Activated T-cell treated with anti-CD3 and anti-CD28 coated beads, Interleukin-2, amount 50 U/mL, for 72 hours (primary cell): ENCODE data around the gene RALGPS1. TPM values are rescaled to one million over a fixed set of nuclear protein-coding genes. Genes with fewer than 3 reads are reported as not detected.

Source experiments
- ATAC-seq, 2 donors: fragments of 150-1000 bp; cut with Tn5 transposase; replicated peaks in 1 of 2; 2 replicates each; pipeline ENCODE4 v1.10.0; 2021; ENCODE audit warnings: moderate library complexity in 2 of 2, mild to moderate bottlenecking in 1 of 2
- DNase-seq, 2 donors: peaks; one replicate each; pipeline ENCODE4 v3.0.0; 2021 to 2022; ENCODE audit warnings: mixed read lengths in 1 of 2
- H3K27ac Mint-ChIP-seq: one replicate; pipeline ENCODE4 v1.8.0; 2022; ENCODE audit warnings: mild to moderate bottlenecking, moderate library complexity, mixed read lengths
- H3K27me3 Mint-ChIP-seq: one replicate; pipeline ENCODE4 v1.8.0; 2022; ENCODE audit warnings: low read depth, mixed read lengths
- H3K36me3 Mint-ChIP-seq, 2 donors: one replicate each; pipeline ENCODE4 v1.8.0; 2022; ENCODE audit warnings: mixed read lengths in 2 of 2, mild to moderate bottlenecking in 1 of 2; ENCODE audit not compliant: insufficient read depth in 2 of 2
- H3K4me1 Mint-ChIP-seq: one replicate; pipeline ENCODE4 v1.8.0; 2022; ENCODE audit warnings: low read depth, mixed read lengths
- H3K4me3 Mint-ChIP-seq, 2 donors: one replicate each; pipeline ENCODE4 v1.8.0; 2022; ENCODE audit warnings: mild to moderate bottlenecking in 2 of 2, mixed read lengths in 2 of 2, moderate library complexity in 2 of 2
- H3K9me3 Mint-ChIP-seq, 2 donors: one replicate each; pipeline ENCODE4 v1.8.0; 2022; ENCODE audit warnings: mixed read lengths in 2 of 2
- total RNA-seq, 2 donors: library from RNA; stranded (reverse); gene quantifications; one replicate each; pipeline ENCODE4 v1.2.3, GENCODE V29; 2022

The RALGPS1 gene
- total RNA-seq, 2 donors from 2014 or later: 3.3 to 3.4 TPM

DNA sequence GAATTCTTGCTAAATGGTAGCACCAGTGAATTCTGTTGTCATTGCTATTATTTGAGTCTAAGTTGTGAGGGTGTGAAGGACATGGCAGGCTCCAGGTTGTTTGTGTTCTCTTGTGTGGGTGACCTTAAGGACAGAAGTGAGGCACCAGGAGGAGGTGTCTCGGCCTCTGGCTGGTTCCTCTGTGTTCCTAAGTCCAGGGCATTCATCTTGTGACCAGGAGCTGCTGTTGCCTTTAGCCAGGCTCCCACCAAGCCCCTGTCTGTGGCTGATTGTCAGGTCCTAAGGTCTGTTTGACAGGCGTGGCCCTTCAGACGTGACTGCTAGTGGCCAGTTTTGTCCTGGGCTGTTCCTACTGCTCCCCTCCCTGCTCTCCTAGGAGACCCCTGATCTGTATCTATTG, 118.5 kb downstream of the RALGPS1 start:
- Mint-ChIP-seq H3K4me1 (no peaks in the 10 kb centered on the region), H3K27ac (no peak overlapping the region), H3K4me3 (no peak overlapping the region), H3K27me3 (no peaks in the 10 kb centered on the region), H3K9me3 (no peaks in the 10 kb centered on the region), H3K36me3 (no peaks in the 10 kb centered on the region)
- ATAC-seq (no peak), DNase-seq (no peak)

- no peaks in the 10 kb centered on the region for H3K9me3 Mint-ChIP-seq
- no peak overlapping the region for H3K4me3 Mint-ChIP-seq
- no peaks in the 10 kb centered on the region for H3K36me3 Mint-ChIP-seq
- DNase-seq: no peak
- H3K27me3 Mint-ChIP-seq: no peaks in the 10 kb centered on the region
- no peak for ATAC-seq
- H3K4me1 Mint-ChIP-seq: no peaks in the 10 kb centered on the region
- H3K27ac Mint-ChIP-seq: no peak overlapping the region
These were observed 119.2 kb downstream of the RALGPS1 start for GRCh38 chr9:127033789-127034188.

GRCh38 chr9:127034691-127035090, 120.1 kb downstream of the RALGPS1 start:
- no peak for ATAC-seq
- H3K9me3 Mint-ChIP-seq: no peaks in the 10 kb centered on the region
- no peaks in the 10 kb centered on the region for H3K4me1 Mint-ChIP-seq
- H3K27me3 Mint-ChIP-seq: no peaks in the 10 kb centered on the region
- H3K4me3 Mint-ChIP-seq: no peak overlapping the region
- H3K27ac Mint-ChIP-seq: no peak overlapping the region
- no peak for DNase-seq
- no peaks in the 10 kb centered on the region for H3K36me3 Mint-ChIP-seq

DNA sequence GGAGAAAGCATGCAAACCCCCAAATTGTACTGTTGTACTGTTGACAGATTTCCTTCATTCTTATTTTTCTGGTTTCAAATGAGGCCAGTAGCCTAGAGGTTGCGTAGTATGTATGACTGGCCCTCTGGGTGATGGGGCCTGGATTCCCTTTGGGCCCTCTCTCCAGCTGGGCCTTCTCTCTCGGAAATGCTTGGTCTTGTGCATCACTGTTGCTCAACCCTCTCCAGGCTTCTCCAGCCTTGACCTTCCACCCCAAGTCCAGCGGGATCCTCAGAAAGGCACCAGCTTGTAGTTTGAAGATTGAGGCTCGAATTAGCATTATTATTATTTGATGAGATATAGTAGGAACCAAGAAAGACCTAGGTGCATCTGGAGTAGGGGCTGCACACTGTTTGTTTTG, 120.8 kb downstream of the RALGPS1 start:
- ATAC-seq (no peak), DNase-seq (no peak)
- Mint-ChIP-seq H3K36me3 (no peaks in the 10 kb centered on the region), H3K4me1 (no peaks in the 10 kb centered on the region), H3K4me3 (no peak overlapping the region), H3K9me3 (no peaks in the 10 kb centered on the region), H3K27ac (no peak overlapping the region), H3K27me3 (no peaks in the 10 kb centered on the region)

GRCh38 chr9:127035948-127036347, 121.4 kb downstream of the RALGPS1 start:
- no peaks in the 10 kb centered on the region for H3K27me3 Mint-ChIP-seq
- H3K4me3 Mint-ChIP-seq: no peak overlapping the region
- ATAC-seq (no peak), DNase-seq (no peak)
- no peak overlapping the region for H3K27ac Mint-ChIP-seq
- H3K4me1 Mint-ChIP-seq: no peaks in the 10 kb centered on the region
- H3K9me3 Mint-ChIP-seq: no peaks in the 10 kb centered on the region
- H3K36me3 Mint-ChIP-seq: no peaks in the 10 kb centered on the region

DNA sequence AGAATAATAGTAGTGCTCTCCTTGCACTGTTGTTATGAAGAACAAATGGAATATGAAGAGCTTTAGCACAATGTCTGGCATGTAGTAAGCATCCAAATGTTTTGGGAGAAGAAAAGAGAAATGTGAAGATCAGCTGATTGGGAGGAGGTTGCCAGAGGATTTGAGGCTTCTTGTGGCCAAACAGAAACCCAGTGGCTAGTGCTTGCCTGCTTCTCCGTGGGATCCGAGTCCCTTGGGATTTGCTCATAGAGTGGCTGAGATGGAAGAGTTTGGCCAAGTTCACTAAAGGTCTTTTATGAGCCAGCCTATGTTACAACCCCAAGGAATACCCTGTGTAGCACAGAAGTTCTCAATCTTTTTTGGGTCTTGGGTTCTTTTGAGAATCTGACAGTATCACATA, 121.9 kb downstream of the RALGPS1 start:
- H3K27me3 Mint-ChIP-seq: peaks cover 2% of the 10 kb centered on the region
- H3K9me3 Mint-ChIP-seq: no peaks in the 10 kb centered on the region
- H3K36me3 Mint-ChIP-seq: no peaks in the 10 kb centered on the region
- no peak overlapping the region for H3K4me3 Mint-ChIP-seq
- no peak overlapping the region for H3K27ac Mint-ChIP-seq
- no peak for ATAC-seq
- DNase-seq: no peak
- no peaks in the 10 kb centered on the region for H3K4me1 Mint-ChIP-seq

DNA sequence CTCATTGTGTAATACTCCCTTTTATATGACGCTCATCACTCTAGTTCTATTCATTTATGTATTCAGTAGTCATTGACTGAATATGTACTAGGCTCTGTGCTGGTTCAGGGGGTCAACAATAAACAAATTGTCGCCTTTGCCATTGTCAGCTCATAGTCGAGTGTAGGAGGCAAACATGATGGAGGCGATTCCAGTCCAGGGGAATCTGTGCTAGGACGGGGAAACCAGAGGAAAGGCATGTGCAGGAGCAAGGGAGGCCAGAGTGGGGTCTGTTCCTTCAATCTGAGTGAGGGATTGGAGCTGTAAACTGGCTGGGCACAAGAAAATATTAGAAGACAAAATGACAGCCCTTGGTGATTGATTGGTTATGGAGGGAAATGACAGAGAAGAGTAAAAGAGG, 123.9 kb downstream of the RALGPS1 start:
- no peak overlapping the region for H3K4me3 Mint-ChIP-seq
- no peaks in the 10 kb centered on the region for H3K9me3 Mint-ChIP-seq
- no peak overlapping the region for H3K27ac Mint-ChIP-seq
- H3K27me3 Mint-ChIP-seq: peaks cover 5% of the 10 kb centered on the region
- ATAC-seq (no peak), DNase-seq (no peak)
- H3K4me1 Mint-ChIP-seq: no peaks in the 10 kb centered on the region
- no peaks in the 10 kb centered on the region for H3K36me3 Mint-ChIP-seq

DNA sequence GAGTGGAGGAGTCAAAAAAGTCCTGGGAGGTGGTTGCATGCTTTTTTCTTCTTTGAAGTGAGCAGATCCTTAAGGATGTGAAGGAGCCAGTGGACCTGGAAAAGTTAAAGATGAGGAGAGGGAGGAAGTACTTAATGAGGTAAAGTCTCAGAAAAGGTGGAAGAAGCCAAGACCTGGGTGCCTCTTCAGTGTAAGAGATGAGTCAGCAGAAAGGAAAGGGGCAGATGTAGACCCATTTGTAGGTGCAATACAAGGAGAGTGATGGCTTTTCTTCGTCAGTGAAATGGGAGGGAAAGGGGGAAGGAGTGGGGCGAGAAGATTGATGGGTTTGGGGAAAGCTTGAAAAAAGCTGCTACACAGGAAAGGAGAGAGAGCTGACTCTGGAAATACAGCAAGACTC, 124.9 kb downstream of the RALGPS1 start:
- no peak for ATAC-seq
- Mint-ChIP-seq H3K9me3 (no peaks in the 10 kb centered on the region), H3K36me3 (no peaks in the 10 kb centered on the region), H3K27me3 (peaks cover 5% of the 10 kb centered on the region), H3K27ac (no peak overlapping the region), H3K4me1 (no peaks in the 10 kb centered on the region), H3K4me3 (no peak overlapping the region)
- no peak for DNase-seq

- peaks cover 5% of the 10 kb centered on the region for H3K27me3 Mint-ChIP-seq
- no peaks in the 10 kb centered on the region for H3K9me3 Mint-ChIP-seq
- no peak overlapping the region for H3K4me3 Mint-ChIP-seq
These were observed 130.6 kb downstream of the RALGPS1 start for GRCh38 chr9:127045148-127045547.

DNA sequence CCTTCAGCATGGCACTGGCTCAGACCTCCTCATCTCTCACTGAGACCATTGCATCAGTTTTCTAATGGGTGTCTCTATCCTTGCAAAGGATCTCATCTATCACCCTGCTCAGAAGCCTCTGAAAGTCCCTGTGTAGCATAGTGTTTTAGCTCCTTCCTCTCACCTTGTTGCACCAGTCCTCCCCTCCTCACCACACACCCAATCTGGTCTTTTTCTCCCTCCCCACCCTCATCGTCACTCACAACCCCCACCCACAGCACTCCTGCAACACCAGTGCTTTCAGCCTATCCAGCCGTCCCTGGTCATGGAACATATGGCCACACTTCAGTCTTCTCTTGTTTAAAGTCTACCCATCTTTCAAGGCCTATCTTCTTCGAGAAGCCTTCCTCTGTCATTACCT, 133.4 kb downstream of the RALGPS1 start:
- no peaks in the 10 kb centered on the region for H3K36me3 Mint-ChIP-seq
- H3K4me3 Mint-ChIP-seq: no peak overlapping the region
- no peaks in the 10 kb centered on the region for H3K9me3 Mint-ChIP-seq
- H3K27ac Mint-ChIP-seq: no peak overlapping the region
- no peak for ATAC-seq
- H3K27me3 Mint-ChIP-seq: no peaks in the 10 kb centered on the region
- H3K4me1 Mint-ChIP-seq: peaks cover 22% of the 10 kb centered on the region
- no peak for DNase-seq

More at GRCh38 chr9:127045148-127045547, 130.6 kb downstream of the RALGPS1 start:
- Mint-ChIP-seq H3K36me3 (no peaks in the 10 kb centered on the region), H3K4me1 (peaks cover 22% of the 10 kb centered on the region), H3K27ac (no peak overlapping the region)
- no peak for ATAC-seq
- DNase-seq: no peak

DNA sequence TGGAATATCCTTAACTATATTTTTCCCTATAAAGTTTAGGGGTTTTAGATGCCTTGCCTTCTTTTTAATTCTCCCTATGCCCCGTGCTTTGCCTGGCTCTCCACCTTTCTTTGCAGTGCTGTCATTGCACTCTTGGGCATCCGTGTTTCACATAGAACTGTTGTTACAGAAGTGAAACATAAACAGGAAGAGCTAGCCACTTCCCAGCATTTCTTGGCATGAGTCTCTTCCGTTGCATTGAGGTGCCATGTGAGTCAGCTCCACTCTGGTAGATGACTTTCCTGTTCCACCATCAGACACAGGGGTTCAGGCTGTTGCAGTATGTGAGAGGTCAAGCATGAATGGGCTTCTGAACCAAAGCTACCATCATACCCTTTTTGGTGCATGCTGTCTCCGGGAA, 134.5 kb downstream of the RALGPS1 start:
- H3K4me1 Mint-ChIP-seq: peaks cover 22% of the 10 kb centered on the region
- peak overlapping the region; percentile 1 for H3K27ac Mint-ChIP-seq
- H3K27me3 Mint-ChIP-seq: no peaks in the 10 kb centered on the region
- ATAC-seq (peak; percentile 94 to 99), DNase-seq (peak; percentile 42 to 64)
- no peaks in the 10 kb centered on the region for H3K36me3 Mint-ChIP-seq
- H3K4me3 Mint-ChIP-seq: peak overlapping the region; percentile 27 to 42
- H3K9me3 Mint-ChIP-seq: no peaks in the 10 kb centered on the region

DNA sequence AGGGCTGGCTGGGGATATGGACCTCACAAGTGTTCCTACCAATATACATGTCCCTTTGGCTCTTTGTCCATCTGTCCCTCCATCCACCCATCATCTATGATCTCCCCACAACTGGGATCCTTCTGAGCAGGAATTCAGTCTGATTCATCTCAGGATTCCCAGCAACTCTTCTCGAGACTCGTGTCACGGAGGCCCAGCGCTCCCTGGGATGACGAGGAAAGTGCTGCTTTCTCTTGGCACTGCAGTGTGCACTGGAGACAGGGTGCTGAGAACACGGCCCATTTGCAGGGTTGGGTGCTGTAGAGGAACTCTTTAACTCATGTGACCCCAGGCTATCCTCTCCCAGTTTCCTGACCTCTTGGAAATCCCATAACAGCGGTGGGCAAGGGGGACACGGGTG, 135.0 kb downstream of the RALGPS1 start:
- Mint-ChIP-seq H3K4me1 (peaks cover 22% of the 10 kb centered on the region), H3K27me3 (no peaks in the 10 kb centered on the region), H3K27ac (no peak overlapping the region), H3K36me3 (no peaks in the 10 kb centered on the region), H3K9me3 (no peaks in the 10 kb centered on the region), H3K4me3 (no peak overlapping the region)
- no peak for DNase-seq
- no peak for ATAC-seq

- no peaks in the 10 kb centered on the region for H3K27me3 Mint-ChIP-seq
These were observed 135.6 kb downstream of the RALGPS1 start for GRCh38 chr9:127050152-127050551.

GRCh38 chr9:127050591-127051001, 136.0 kb downstream of the RALGPS1 start:
- no peak for DNase-seq
- no peak overlapping the region for H3K27ac Mint-ChIP-seq
- no peaks in the 10 kb centered on the region for H3K9me3 Mint-ChIP-seq
- no peak overlapping the region for H3K4me3 Mint-ChIP-seq
- no peaks in the 10 kb centered on the region for H3K36me3 Mint-ChIP-seq
- peaks cover 22% of the 10 kb centered on the region for H3K4me1 Mint-ChIP-seq
- H3K27me3 Mint-ChIP-seq: no peaks in the 10 kb centered on the region
- no peak for ATAC-seq

More at GRCh38 chr9:127050152-127050551, 135.6 kb downstream of the RALGPS1 start:
- no peak for DNase-seq
- no peak overlapping the region for H3K27ac Mint-ChIP-seq
- no peaks in the 10 kb centered on the region for H3K36me3 Mint-ChIP-seq
- ATAC-seq: no peak
- no peak overlapping the region for H3K4me3 Mint-ChIP-seq
- H3K9me3 Mint-ChIP-seq: no peaks in the 10 kb centered on the region
- peaks cover 22% of the 10 kb centered on the region for H3K4me1 Mint-ChIP-seq
